B cell (primary cell): ENCODE data around the gene IFIT2. TPM values are rescaled to one million over a fixed set of nuclear protein-coding genes. Genes with fewer than 3 reads are reported as not detected.

Experiments
- ATAC-seq: fragments of 200-7000 bp; cut with Tn5 transposase; one replicate; pipeline ENCODE4 v1.10.0; 2021; ENCODE audit warnings: low read depth, mild to moderate bottlenecking, moderate number of reproducible peaks, moderate library complexity
- CTCF ChIA-PET: fragments of 350-600 bp; sonication (Branson Sonifier 250); formaldehyde crosslinking; loops from one replicate; lab custom pipeline; 2021; ENCODE audit warnings: antibody characterized with exemption, inconsistent platforms; lab: Charles Lee
- POLR2A ChIA-PET: fragments of 350-600 bp; sonication (Branson Sonifier 250); formaldehyde crosslinking; loops from one replicate; lab custom pipeline; 2021; ENCODE audit warnings: antibody characterized with exemption; lab: Charles Lee
- DNase-seq: peaks from one replicate; pipeline ENCODE4 v3.0.0; 2013
- H2AFZ ChIP-seq: 2 replicates; pipeline ENCODE4 v1.6.1; 2012; ENCODE audit warnings: mild to moderate bottlenecking, low read depth, low read length; ENCODE audit not compliant: insufficient read depth, poor library complexity, severe bottlenecking
- H3K27ac ChIP-seq, 2 donors: 1 replicate in 1 of 2; 2 replicates in 1 of 2; pipeline ENCODE4 v1.5.1; 2012 to 2013; ENCODE audit warnings: low read length in 2 of 2, mild to moderate bottlenecking in 2 of 2, moderate library complexity in 1 of 2
- H3K27me3 ChIP-seq, 4 experiments: fragments of 200-600 bp in 1 of 4; sonication (generic) in 1 of 4; replicated peaks in 1 of 4; 1 replicate in 2 of 4; 2 replicates in 2 of 4; pipeline versions ENCODE4 v1.6.1 to v1.7.0; 2013 to 2016; ENCODE audit warnings: low read length in 3 of 4, mild to moderate bottlenecking in 2 of 4, mixed read lengths in 1 of 4, moderate library complexity in 1 of 4; ENCODE audit not compliant: insufficient read depth in 4 of 4, control insufficient read depth in 3 of 4; ENCODE audit errors: control extremely low read depth in 1 of 4
- H3K36me3 ChIP-seq, 2 experiments: replicated peaks in 1 of 2; 1 replicate in 1 of 2; 2 replicates in 1 of 2; pipeline versions ENCODE4 v1.6.1 to v1.7.1; 2013; ENCODE audit warnings: low read length in 1 of 2; ENCODE audit not compliant: insufficient read depth in 2 of 2, control insufficient read depth in 1 of 2; ENCODE audit errors: control extremely low read depth in 1 of 2, extremely low read depth in 1 of 2
- H3K4me1 ChIP-seq, 2 donors: fragments of 200-600 bp in 1 of 2; sonication (generic) in 1 of 2; 1 replicate in 1 of 2; 2 replicates in 1 of 2; pipeline versions ENCODE4 v1.5.1 to v1.6.1; 2013 to 2017; ENCODE audit warnings: low read length in 2 of 2; ENCODE audit not compliant: control insufficient read depth in 2 of 2, insufficient read depth in 2 of 2
- H3K4me2 ChIP-seq: replicated peaks from 2 replicates; pipeline ENCODE3; 2012; ENCODE audit warnings: mild to moderate bottlenecking, low read depth, low read length; ENCODE audit not compliant: poor library complexity, severe bottlenecking
- H3K4me3 ChIP-seq, 5 experiments: fragments of 200-600 bp in 1 of 5; sonication (generic) in 1 of 5; 1 replicate in 3 of 5; 2 replicates in 2 of 5; pipeline versions ENCODE4 v1.5.1 to v1.7.0; 2011 to 2016; ENCODE audit warnings: low read length in 4 of 5, mild to moderate bottlenecking in 4 of 5, low read depth in 2 of 5, control low read depth in 1 of 5, moderate library complexity in 1 of 5; ENCODE audit not compliant: insufficient read depth in 1 of 5; ENCODE audit errors: control extremely low read depth in 1 of 5, extremely low read depth in 1 of 5
- H3K79me2 ChIP-seq: fragments of 200-600 bp; sonication (generic); one replicate; pipeline ENCODE4 v1.6.0; 2016; ENCODE audit warnings: low read length; ENCODE audit not compliant: control insufficient read depth, insufficient read depth
- H3K9ac ChIP-seq: fragments of 200-600 bp; sonication (generic); 2 replicates; pipeline ENCODE4 v1.6.1; 2017; ENCODE audit warnings: mild to moderate bottlenecking, low read length, moderate library complexity
- H3K9me3 ChIP-seq, 3 donors: one replicate each; pipeline versions ENCODE4 v1.6.1 to v1.7.1; 2013; ENCODE audit warnings: low read length in 2 of 3; ENCODE audit not compliant: control insufficient read depth in 2 of 3, insufficient read depth in 1 of 3; ENCODE audit errors: control extremely low read depth in 1 of 3
- H4K20me1 ChIP-seq: 2 replicates; pipeline ENCODE4 v1.6.0; 2012; ENCODE audit warnings: mild to moderate bottlenecking, low read length; ENCODE audit not compliant: insufficient read depth, control insufficient read depth, poor library complexity, severe bottlenecking
- H3K27ac Mint-ChIP-seq: one replicate; pipeline ENCODE4 v1.8.0; 2021; ENCODE audit warnings: mixed read lengths
- H3K27me3 Mint-ChIP-seq: one replicate; pipeline ENCODE4 v1.8.0; 2021; ENCODE audit warnings: mixed read lengths
- H3K4me1 Mint-ChIP-seq: one replicate; pipeline ENCODE4 v1.8.0; 2021; ENCODE audit warnings: mixed read lengths
- H3K4me3 Mint-ChIP-seq: one replicate; pipeline ENCODE4 v1.8.0; 2021; ENCODE audit warnings: mixed read lengths
- H3K9me3 Mint-ChIP-seq: one replicate; pipeline ENCODE4 v1.8.0; 2022; ENCODE audit warnings: mixed read lengths; ENCODE audit not compliant: insufficient read depth
- EZH2 ChIP-seq: IDR thresholded peaks from 2 replicates; pipeline ENCODE4 v1.6.1; 2012; ENCODE audit warnings: borderline replicate concordance, low read depth, mild to moderate bottlenecking, moderate library complexity, low read length; ENCODE audit not compliant: insufficient read depth, poor library complexity, severe bottlenecking
- WGBS: methylation state at CpG from one replicate; pipeline ENCODE4 v1.1.5; 2013; ENCODE audit warnings: missing lambda C conversion rate; ENCODE audit not compliant: insufficient coverage; 5-methylcytosine and 5-hydroxymethylcytosine counted together
- intact Hi-C: fragments of 100-400 bp; cut with micrococcal nuclease; formaldehyde crosslinking; loops from one replicate; pipeline ENCODE4 v1.10.0; 2022
- polyA plus RNA-seq: library from polyadenylated mRNA; depleted of rRNA; stranded (reverse); fragments of >200 nt; gene quantifications from 2 replicates; pipeline ENCODE4 v1.2.3, GENCODE V29; 2012
- total RNA-seq, 2 donors: library from RNA; stranded (reverse); fragments of 120-200 nt in 1 of 2; gene quantifications; 1 replicate in 1 of 2; 2 replicates in 1 of 2; pipeline versions ENCODE4 v1.2.3 to v1.2.4, GENCODE V29; 2013 to 2022
- TF ChIP-seq, protein P1 (sequence below): fragments of 200-600 bp; IDR thresholded peaks from one replicate; pipeline ENCODE4 v1.8.0; 2022; ENCODE audit warnings: antibody characterized with exemption, mild to moderate bottlenecking

IFIT2 gene
- total and polyA plus RNA-seq, 2 donors (not counting 1 experiment from before 2014, with no cell fraction given): 3.6 to 12.4 TPM

DNA sequence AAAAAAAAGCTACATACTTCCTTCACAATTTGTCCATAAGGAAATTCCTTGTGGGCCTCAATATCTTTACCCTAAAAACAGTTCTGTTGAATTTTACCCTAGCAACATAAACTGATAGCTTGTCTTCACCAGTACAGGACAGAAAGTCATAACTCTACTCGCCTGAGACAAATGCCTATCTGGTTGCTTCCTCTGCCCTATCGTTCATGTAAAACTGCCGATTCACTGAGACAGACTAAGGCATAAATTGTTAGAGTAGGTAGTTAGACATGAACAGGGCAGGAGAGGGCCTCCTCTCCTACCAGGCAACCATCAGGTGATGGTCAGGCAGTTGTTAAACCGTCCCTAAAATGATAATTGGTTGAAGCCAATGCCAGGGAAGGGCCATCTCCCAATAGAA is 51.0 kb downstream of the IFIT2 start:
- ATAC-seq: no peak
- Mint-ChIP-seq H3K4me1 (peaks cover 37% of the 10 kb centered on the region), H3K9me3 (peaks cover 4% of the 10 kb centered on the region), H3K27me3 (no peaks in the 10 kb centered on the region), H3K27ac (no peak overlapping the region), H3K4me3 (no peak overlapping the region)
- Histone ChIP-seq H3K79me2 (no peaks in the 10 kb centered on the region), H3K36me3 (no peaks in the 10 kb centered on the region), H3K27ac (no peak overlapping the region), H3K9ac (no peak overlapping the region), H3K4me3 (no peak overlapping the region), H3K4me1 (peaks cover 24 to 28% of the 10 kb centered on the region in 2 donors), H3K9me3 (no peaks in the 10 kb centered on the region), H3K27me3 (no peaks in the 10 kb centered on the region), H2AFZ (no peak overlapping the region), H3K4me2 (no peak overlapping the region), H4K20me1 (no peaks in the 10 kb centered on the region)
- CTCF ChIA-PET: no interaction called here
- intact Hi-C loops: no loop called here
- DNase-seq: no peak
- WGBS: no CpG with 5 or more reads among the region's 4 CpGs
- POLR2A ChIA-PET: no interaction called here
- TF ChIP-seq EZH2: no peak
- TF ChIP-seq, protein P1, sequence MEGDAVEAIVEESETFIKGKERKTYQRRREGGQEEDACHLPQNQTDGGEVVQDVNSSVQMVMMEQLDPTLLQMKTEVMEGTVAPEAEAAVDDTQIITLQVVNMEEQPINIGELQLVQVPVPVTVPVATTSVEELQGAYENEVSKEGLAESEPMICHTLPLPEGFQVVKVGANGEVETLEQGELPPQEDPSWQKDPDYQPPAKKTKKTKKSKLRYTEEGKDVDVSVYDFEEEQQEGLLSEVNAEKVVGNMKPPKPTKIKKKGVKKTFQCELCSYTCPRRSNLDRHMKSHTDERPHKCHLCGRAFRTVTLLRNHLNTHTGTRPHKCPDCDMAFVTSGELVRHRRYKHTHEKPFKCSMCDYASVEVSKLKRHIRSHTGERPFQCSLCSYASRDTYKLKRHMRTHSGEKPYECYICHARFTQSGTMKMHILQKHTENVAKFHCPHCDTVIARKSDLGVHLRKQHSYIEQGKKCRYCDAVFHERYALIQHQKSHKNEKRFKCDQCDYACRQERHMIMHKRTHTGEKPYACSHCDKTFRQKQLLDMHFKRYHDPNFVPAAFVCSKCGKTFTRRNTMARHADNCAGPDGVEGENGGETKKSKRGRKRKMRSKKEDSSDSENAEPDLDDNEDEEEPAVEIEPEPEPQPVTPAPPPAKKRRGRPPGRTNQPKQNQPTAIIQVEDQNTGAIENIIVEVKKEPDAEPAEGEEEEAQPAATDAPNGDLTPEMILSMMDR: no peak

DNA sequence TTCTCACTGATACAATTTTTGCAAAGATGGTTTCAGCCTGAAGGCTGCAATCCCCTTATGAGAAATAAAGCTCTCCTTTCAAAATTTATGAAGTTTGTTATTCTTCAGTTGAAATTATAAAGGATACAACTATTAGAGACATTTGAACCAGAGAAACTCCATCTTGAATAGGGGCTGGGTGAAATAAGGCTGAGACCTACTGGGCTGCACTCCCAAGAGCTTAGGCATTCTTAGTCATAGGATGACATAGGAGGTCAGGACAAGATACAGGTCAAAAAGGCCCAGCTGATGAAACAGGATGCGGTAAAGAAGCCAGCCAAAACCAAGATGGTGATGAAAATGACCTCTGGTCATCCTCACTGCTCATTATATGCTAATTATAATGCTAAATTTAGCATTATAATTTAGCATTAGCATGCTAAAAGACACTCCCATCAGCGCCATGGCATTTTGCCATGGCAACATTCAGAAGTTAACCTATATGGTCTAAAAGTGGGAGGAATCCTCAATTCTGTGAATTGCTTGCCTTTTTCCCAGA is 53.6 kb downstream of the IFIT2 start:
- Histone ChIP-seq H3K36me3 (no peaks in the 10 kb centered on the region), H2AFZ (no peak overlapping the region), H3K27me3 (no peaks in the 10 kb centered on the region), H3K9ac (no peak overlapping the region), H3K27ac (no peak overlapping the region), H3K4me3 (no peak overlapping the region), H3K4me1 (peaks cover 9 to 12% of the 10 kb centered on the region in 2 donors), H3K79me2 (no peaks in the 10 kb centered on the region), H3K4me2 (no peak overlapping the region), H4K20me1 (no peaks in the 10 kb centered on the region), H3K9me3 (no peaks in the 10 kb centered on the region)
- DNase-seq (no peak), ATAC-seq (no peak)
- Mint-ChIP-seq H3K9me3 (peaks cover 4% of the 10 kb centered on the region), H3K27me3 (no peaks in the 10 kb centered on the region), H3K4me1 (peaks cover 15% of the 10 kb centered on the region), H3K27ac (no peak overlapping the region), H3K4me3 (no peak overlapping the region)
- CTCF ChIA-PET: interaction anchor here (0.9 to 1.1 kb wide), 4 partner anchors 9 to 76 kb away, joined by 3 read pairs; no protein-coding TSS in a partner anchor
- WGBS: no CpG with 5 or more reads among the region's 2 CpGs
- POLR2A ChIA-PET: no interaction called here
- intact Hi-C loops: no loop called here
- TF ChIP-seq, protein P1: no peak
- no peak for TF ChIP-seq EZH2
